Adrenal gland (tissue), 5 donors: ENCODE measurements around the gene SOX18.

ENCODE experiments used
- POLR2A ChIP-seq, 2 donors: fragments of 450-650 bp; IDR thresholded peaks; one replicate each; pipeline ENCODE4 v1.6.1; 2017; ENCODE audit warnings: antibody characterized with exemption in 2 of 2, mild to moderate bottlenecking in 2 of 2, moderate library complexity in 1 of 2
- TF ChIP-seq, protein P1 (sequence below), 6 experiments: fragments of 450-650 bp in 4 of 6; fragments of 200-600 bp in 2 of 6; sonication (generic) in 1 of 6; IDR thresholded peaks; 1 replicate in 5 of 6; 2 replicates in 1 of 6; pipeline versions ENCODE4 v1.5.1 to v1.8.0; 2016 to 2021; ENCODE audit warnings: antibody characterized with exemption in 6 of 6, mild to moderate bottlenecking in 2 of 6, moderate library complexity in 1 of 6
- donor health status: DM: no; HTN: no; CAD: no.

DNA sequence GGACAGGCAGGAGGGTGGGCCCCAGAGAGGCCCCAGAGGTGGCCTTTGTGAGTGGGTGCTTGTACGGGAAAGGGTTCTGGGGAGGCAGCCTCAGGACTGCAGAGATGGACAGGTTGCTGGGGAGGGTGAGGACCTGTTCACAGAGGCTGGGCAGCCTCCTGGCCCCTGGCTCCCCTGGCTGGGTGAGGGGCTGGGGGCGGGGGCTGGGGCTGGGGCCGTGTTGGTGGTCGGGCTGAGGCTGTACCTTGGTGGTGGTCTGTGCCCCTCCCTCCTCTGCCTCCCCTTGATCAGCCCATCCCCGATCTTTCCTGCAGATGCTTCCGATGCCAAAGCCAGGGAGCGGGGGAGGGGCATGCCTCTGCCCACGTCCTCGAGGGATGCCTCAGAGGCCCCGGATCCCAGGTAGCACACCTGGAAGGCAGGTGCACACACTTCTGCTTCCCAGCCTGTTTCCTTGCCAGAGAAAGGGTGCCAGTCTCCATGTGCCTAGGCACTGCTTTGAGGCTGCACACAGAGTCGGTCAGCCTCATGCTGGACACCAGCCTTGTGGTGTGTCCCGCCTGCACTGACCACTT lies 18.4 kb upstream of the SOX18 start:
- TF ChIP-seq POLR2A (IDR thresholded peaks at IDR 0.05), result no peak
- TF ChIP-seq, protein P1, sequence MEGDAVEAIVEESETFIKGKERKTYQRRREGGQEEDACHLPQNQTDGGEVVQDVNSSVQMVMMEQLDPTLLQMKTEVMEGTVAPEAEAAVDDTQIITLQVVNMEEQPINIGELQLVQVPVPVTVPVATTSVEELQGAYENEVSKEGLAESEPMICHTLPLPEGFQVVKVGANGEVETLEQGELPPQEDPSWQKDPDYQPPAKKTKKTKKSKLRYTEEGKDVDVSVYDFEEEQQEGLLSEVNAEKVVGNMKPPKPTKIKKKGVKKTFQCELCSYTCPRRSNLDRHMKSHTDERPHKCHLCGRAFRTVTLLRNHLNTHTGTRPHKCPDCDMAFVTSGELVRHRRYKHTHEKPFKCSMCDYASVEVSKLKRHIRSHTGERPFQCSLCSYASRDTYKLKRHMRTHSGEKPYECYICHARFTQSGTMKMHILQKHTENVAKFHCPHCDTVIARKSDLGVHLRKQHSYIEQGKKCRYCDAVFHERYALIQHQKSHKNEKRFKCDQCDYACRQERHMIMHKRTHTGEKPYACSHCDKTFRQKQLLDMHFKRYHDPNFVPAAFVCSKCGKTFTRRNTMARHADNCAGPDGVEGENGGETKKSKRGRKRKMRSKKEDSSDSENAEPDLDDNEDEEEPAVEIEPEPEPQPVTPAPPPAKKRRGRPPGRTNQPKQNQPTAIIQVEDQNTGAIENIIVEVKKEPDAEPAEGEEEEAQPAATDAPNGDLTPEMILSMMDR (IDR thresholded peaks at IDR 0.05), result no peak
